Left kidney (tissue), 8 donors: ENCODE data around the gene TMEM221. TPM values are rescaled to one million over a fixed set of nuclear protein-coding genes. Genes with fewer than 3 reads are reported as not detected.
"Not testable (repeated sequence)": the region's sequence is repeated elsewhere in the genome, so short reads cannot be mapped to it uniquely, and the experiment has no call there.

Source experiments
- DNase-seq: peaks from one replicate; pipeline ENCODE4 v3.0.0-alpha.2; 2013
- long read RNA-seq, 8 donors: transcript quantifications; one replicate each; lab custom pipeline, GENCODE V29; 2026
- polyA plus RNA-seq: library from polyadenylated mRNA; unstranded; fragments of 120-200 nt; gene quantifications from one replicate; pipeline ENCODE4 v1.2.1, GENCODE V29; 2013; ENCODE audit not compliant: insufficient read length

The TMEM221 gene
- 2.9 TPM for polyA plus RNA-seq
- long read RNA-seq, donor 1, partial matches to known transcripts = 0 of 2 reads
- long read RNA-seq, donor 1, other reads (novel, unspliced or antisense) = 0 of 2 reads
- long read RNA-seq, donor 2 = 0 reads
- long read RNA-seq, donor 3 = 0 reads
- long read RNA-seq, donor 4 = 0 reads
- long read RNA-seq, donor 5 = 0 reads
- long read RNA-seq, donor 6, partial matches to known transcripts = 0 of 2 reads
- long read RNA-seq, donor 6, other reads (novel, unspliced or antisense) = 0 of 2 reads
- long read RNA-seq, donor 7, partial matches to known transcripts = 0 of 1 reads
- long read RNA-seq, donor 7, other reads (novel, unspliced or antisense) = 0 of 1 reads
- long read RNA-seq, donor 8 = 0 reads

DNA sequence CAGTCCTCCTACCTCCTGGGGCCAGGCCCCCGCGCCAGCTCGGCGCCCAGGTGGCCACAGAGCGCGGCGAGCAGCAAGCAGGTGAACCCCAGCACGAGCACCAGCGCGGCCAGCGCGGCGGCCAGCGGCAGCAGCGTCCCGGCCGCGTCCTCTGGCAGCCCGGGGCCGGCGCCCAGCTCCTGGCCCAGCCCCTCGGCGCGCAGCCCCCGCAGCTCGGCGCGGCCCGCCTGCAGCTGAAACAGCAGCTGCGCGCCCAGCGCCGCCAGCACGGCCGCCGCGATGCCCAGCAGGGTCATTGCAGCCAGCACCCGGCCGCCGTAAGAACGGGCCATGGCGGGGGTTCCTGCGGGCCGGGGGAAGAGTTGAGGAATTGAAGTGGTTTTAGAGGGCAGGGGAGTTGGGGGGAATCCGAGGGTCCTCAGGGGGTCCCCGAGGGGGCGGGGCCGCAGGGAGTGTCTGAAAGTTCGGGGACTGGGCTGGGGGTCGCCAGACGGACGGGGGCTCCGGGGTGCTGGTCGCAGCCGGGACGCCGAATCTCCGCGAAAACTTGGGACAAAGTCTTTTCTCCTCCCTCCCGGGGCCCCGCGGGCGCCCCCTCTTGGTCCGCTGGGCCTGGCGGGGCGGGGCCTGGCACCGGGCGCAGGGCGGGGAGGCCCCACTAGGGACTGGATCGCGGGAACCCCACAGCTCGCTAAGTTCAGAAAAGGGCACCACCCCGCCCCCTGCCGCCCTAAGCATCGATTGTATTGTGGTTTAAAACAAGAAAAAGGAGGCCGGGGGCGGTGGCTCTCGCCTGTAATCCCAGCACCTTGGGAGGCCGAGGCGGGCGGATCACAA, at the start of gene TMEM221:
Gene TMEM221 (minus strand): TSS at position 538 of the 837 bp plus-strand sequence. CDS start 206 bp downstream, at position 332.
- DNase-seq = peak; percentile 57

DNA sequence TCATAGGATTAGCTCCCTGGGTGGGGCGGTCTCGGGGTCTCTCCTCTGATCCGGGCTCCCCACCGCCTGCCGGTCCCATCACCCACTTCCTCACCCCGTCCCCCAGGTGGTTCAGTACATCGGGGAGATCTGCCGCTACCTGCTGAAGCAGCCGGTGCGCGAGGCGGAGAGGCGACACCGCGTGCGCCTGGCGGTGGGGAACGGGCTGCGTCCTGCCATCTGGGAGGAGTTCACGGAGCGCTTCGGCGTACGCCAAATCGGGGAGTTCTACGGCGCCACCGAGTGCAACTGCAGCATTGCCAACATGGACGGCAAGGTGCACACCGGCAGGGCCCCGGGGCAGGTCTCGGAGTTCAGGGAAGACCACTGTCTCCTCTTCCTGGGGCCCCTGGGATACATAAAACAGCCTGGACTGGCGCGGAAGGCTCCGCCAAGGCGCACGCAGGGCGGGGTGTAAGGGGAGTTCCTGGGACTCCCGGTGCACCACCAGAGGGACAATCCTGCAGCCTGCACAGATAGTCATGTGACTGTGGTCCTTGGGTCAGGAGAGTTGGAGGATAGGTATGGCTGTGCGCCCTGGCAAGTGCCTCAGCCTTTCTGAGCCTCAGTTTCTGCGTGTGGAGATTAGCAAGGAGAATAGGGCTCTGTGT, 48.8 kb upstream of the TMEM221 start:
- DNase-seq = no peak

DNA sequence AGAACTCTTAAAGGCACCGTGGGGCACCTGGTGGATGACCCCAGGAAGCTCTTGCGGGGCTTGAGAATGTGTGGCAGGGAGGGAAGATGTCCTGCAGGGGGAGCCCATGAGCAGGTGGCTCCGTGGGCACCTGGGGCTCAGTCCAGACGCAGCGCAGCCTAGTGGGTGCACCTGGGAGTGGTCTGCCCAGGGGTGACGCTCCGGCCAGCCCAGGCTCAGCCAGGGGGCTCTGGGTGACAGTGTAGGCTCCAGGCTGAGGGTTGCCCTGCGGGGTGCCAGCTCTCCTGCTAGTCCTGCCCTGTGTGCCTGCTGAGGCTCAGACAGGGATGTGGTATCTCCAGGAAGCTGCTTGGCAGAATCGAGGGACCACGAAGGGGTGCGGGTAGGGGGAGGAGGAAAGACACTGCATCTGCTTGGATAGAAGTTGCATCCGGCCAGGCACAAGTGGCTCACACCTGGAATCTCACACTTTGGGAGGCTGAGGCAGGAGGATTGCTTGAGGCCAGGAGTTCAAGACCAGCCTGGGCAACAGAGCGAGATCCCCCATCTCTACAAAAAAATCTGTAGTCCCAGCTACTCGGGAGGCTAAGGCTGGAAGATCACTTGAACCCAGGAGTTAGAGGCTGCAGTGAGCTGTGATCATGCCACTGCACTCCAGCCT, 48.0 kb upstream of the TMEM221 start:
- no peak for DNase-seq

GRCh38 chr19:17495639-17496296, 47.3 kb upstream of the TMEM221 start:
- DNase-seq = no peak

DNA sequence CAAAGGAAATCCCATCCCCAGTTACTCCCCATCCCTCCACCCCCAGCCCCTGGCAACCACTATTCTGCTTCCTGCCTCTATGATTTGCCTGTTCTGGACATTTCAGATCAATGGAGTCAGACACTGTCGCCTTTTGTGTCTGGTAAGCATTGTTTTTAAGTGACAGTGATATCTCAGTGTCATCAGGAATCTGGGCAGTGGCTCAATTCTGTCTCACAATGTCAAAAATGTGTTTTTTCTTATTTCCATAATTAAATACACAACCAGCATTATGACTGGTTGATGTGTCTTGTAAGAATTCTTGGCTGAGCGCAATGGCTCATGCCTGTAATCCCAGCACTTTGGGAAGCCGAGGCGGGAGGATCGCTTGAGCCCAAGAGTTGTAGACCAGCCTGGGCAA, 42.8 kb upstream of the TMEM221 start:
- no peak for DNase-seq

DNA sequence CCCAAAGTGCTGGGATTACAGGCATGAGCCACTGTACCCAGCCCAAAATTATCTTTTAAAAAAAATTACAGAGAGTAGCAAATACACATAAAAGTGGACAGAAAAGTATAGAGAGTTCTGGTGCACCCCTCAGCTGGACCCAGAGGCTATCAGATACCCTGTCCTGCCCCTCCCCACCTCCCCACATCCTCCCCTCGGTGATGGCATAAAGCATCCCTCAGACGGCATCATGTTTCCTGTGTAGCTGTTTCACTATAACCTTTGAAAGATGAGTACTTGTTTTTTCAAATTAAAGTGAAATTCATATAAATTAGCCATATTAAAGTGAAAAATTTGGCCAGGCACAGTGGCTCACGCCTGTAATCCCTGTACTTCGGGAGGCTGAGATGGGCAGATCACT, 41.9 kb upstream of the TMEM221 start:
- no peak for DNase-seq

- no peak for DNase-seq
These were observed 41.0 kb upstream of the TMEM221 start for GRCh38 chr19:17489392-17490030.

GRCh38 chr19:17488593-17489391, 40.3 kb upstream of the TMEM221 start:
- peak; percentile 75 for DNase-seq

DNA sequence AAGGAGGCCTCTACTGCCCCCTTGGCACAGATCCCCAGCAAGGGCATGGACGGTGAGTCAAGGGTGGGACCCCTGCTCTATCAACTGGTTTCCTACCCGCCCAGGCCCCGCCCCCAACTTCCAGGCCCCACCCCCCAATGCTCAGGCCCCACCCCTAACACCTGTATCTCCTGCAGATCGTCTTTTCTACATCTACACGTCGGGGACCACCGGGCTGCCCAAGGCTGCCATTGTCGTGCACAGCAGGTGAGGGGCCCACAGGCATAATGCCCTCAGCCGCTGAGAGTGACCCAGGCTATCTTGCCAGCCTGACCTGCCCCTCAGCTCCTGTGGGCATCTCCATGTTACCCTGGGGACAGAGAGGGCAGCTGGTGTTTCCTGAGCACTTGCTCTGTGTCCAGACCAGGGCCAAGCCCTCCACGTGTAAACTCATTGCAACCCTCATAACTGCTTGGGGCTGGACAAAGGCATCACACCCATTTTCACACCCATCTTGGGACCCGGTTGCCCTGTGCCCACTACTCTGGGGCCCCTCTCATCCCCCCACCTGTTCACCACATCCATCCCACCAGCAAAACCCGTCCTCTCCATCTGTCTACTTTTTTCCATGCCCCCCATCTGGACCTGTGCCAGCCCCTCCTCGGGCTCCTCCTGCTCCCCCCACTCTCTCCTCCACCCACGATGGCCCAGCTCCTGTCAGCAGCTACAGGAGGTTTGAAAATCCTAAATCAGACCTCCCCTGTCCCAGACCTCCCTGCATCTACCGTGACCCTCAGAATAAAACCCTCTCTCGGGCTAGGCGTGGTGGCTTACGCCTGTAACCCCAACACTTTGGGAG, 39.0 kb upstream of the TMEM221 start:
- DNase-seq = no peak

GRCh38 chr19:17486545-17487240, 38.2 kb upstream of the TMEM221 start:
- no peak for DNase-seq

DNA sequence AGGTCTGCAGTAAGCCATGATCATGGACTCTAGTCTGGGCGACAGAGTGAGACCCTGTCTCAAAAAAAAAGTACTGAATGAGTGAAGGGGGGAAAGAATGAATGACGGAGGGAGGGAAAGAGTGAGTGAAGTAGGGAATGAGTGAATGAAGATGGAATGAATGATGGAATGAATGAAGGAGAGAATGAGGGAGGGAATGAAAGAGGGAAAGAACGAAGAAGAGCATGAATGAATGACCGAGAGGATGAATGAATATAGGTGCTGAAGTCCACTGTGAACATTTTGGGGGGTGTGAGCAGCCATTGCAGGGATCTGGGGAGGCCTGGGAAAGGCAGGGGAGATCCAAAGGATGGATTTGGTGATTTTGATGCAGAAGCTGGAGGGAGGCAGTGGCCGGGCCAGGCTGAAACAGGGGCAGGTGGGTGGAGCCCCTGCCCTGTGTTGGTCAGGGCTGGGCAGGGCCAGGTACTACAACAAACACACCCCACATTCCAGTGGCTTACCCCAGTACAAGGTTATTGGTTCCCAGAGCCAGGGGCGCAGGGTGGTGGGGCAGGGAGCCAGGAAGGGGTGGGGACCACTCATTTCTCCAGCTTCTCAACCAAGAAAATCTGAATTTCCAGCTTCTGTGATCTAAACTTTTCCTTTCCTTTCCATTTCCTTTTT, 36.2 kb upstream of the TMEM221 start:
- DNase-seq = no peak

- no peak for DNase-seq
These were observed 35.1 kb upstream of the TMEM221 start for GRCh38 chr19:17483605-17484002.

GRCh38 chr19:17482877-17483604, 34.6 kb upstream of the TMEM221 start:
- no peak for DNase-seq

- no peak for DNase-seq
These were observed 33.5 kb upstream of the TMEM221 start for GRCh38 chr19:17481986-17482385.

- no peak for DNase-seq
These were observed 30.9 kb upstream of the TMEM221 start for GRCh38 chr19:17479325-17479791.

DNA sequence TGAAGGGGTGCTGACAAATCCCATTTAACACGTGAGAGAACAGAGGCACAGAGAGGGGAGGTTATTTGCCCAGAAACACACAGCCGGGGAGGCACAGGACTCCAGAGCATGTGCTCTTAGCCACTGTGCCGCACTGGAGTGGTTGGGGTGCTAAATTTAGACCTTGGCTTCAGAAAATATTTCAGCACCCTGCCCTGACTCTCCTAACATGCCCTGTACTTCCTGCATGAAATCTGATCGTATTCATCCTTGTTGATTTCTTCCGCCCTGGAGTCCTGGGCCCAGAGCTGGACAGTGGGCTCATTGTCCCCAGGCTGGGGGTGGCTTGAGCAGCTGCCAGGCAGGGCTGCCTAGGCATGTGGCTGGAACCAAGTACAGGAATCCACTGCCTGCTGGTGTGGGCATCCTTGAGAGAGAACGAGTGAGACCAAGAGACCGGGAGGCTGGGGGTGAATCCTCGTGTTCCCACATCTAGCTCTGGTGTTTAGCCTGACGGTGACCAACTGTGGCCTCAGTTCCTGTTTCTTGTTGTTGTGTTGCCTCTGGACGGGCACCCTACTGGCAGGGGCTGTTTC, 27.2 kb upstream of the TMEM221 start:
- no peak for DNase-seq

- not testable (repeated sequence) for DNase-seq
These were observed 26.6 kb upstream of the TMEM221 start for GRCh38 chr19:17475011-17475540.
